Neutrophil (primary cell): ENCODE results near the gene CBFB.

Experiments
- H3K27ac ChIP-seq: fragments of 200-600 bp; sonication (generic); 2 replicates; pipeline ENCODE4 v1.5.1; 2016; ENCODE audit warnings: mild to moderate bottlenecking, moderate library complexity
- H3K27me3 ChIP-seq: fragments of 200-600 bp; sonication (generic); 2 replicates; pipeline ENCODE4 v1.6.0; 2016; ENCODE audit warnings: mild to moderate bottlenecking
- H3K36me3 ChIP-seq: fragments of 200-600 bp; sonication (generic); 2 replicates; pipeline ENCODE4 v1.5.1; 2017
- H3K4me1 ChIP-seq, 2 experiments: fragments of 200-600 bp in 1 of 2; sonication (generic) in 1 of 2; 1 replicate in 1 of 2; 2 replicates in 1 of 2; pipeline versions ENCODE4 v1.5.1 to v1.6.1; 2013 to 2016; ENCODE audit warnings: low read depth in 1 of 2, low read length in 1 of 2, mild to moderate bottlenecking in 1 of 2, moderate library complexity in 1 of 2; ENCODE audit not compliant: control insufficient read depth in 1 of 2, insufficient read depth in 1 of 2
- H3K4me3 ChIP-seq, 2 experiments: fragments of 200-600 bp in 1 of 2; sonication (generic) in 1 of 2; 1 replicate in 1 of 2; 2 replicates in 1 of 2; pipeline ENCODE4 v1.5.1; 2013 to 2016; ENCODE audit warnings: low read depth in 1 of 2, low read length in 1 of 2, mild to moderate bottlenecking in 1 of 2, moderate library complexity in 1 of 2
- H3K9me3 ChIP-seq: fragments of 200-600 bp; sonication (generic); 2 replicates; pipeline ENCODE4 v1.5.1; 2016
- CTCF ChIP-seq: fragments of 200-600 bp; sonication (generic); IDR thresholded peaks from 2 replicates; pipeline ENCODE4 v1.5.1; 2016; ENCODE audit warnings: antibody characterized with exemption

CBFB gene

GRCh38 chr16:67029254-67030096, 526 bp downstream of the CBFB start:
- Histone ChIP-seq H3K36me3 (peaks cover 9% of the 10 kb centered on the region), H3K27me3 (no peaks in the 10 kb centered on the region), H3K4me3 (peak overlapping the region; percentile 86 to 88), H3K27ac (peak overlapping the region; percentile 82), H3K4me1 (peaks cover 21 to 24% of the 10 kb centered on the region in 2 experiments), H3K9me3 (no peaks in the 10 kb centered on the region)
- TF ChIP-seq CTCF = no peak

GRCh38 chr16:67030221-67030962, 1.4 kb downstream of the CBFB start:
- no peak for TF ChIP-seq CTCF
- peaks cover 9% of the 10 kb centered on the region for H3K36me3 ChIP-seq
- H3K4me3 ChIP-seq = peak overlapping the region; percentile 86 to 88
- H3K27ac ChIP-seq = peak overlapping the region; percentile 82
- no peaks in the 10 kb centered on the region for H3K27me3 ChIP-seq
- peaks cover 24 to 26% of the 10 kb centered on the region in 2 experiments for H3K4me1 ChIP-seq
- H3K9me3 ChIP-seq = no peaks in the 10 kb centered on the region

- peaks cover 9% of the 10 kb centered on the region for H3K36me3 ChIP-seq
- no peaks in the 10 kb centered on the region for H3K9me3 ChIP-seq
- no peak for TF ChIP-seq CTCF
- H3K4me3 ChIP-seq = no peak overlapping the region
- no peak overlapping the region for H3K27ac ChIP-seq
- H3K27me3 ChIP-seq = no peaks in the 10 kb centered on the region
- H3K4me1 ChIP-seq = peaks cover 17 to 20% of the 10 kb centered on the region in 2 experiments
These were observed 5.5 kb downstream of the CBFB start for GRCh38 chr16:67034487-67034886.

GRCh38 chr16:67035364-67035763, 6.4 kb downstream of the CBFB start:
- no peak for TF ChIP-seq CTCF
- no peaks in the 10 kb centered on the region for H3K27me3 ChIP-seq
- no peak overlapping the region for H3K27ac ChIP-seq
- peaks cover 9% of the 10 kb centered on the region for H3K36me3 ChIP-seq
- H3K4me1 ChIP-seq = peaks cover 12 to 13% of the 10 kb centered on the region in 2 experiments
- H3K4me3 ChIP-seq = no peak overlapping the region
- H3K9me3 ChIP-seq = no peaks in the 10 kb centered on the region

- Histone ChIP-seq H3K27me3 (no peaks in the 10 kb centered on the region), H3K27ac (no peak overlapping the region), H3K4me1 (peaks cover 4% of the 10 kb centered on the region in 2 experiments), H3K36me3 (peaks cover 6% of the 10 kb centered on the region), H3K4me3 (no peak overlapping the region), H3K9me3 (no peaks in the 10 kb centered on the region)
- no peak for TF ChIP-seq CTCF
These were observed 7.4 kb downstream of the CBFB start for GRCh38 chr16:67036323-67036741.
